ENCODE measurements around the gene PHC2. TPM values are rescaled to one million over a fixed set of nuclear protein-coding genes. Genes with fewer than 3 reads are reported as not detected.

PHC2 gene
- total RNA-seq, 1 donor from 2014 or later = 99.5 TPM

DNA sequence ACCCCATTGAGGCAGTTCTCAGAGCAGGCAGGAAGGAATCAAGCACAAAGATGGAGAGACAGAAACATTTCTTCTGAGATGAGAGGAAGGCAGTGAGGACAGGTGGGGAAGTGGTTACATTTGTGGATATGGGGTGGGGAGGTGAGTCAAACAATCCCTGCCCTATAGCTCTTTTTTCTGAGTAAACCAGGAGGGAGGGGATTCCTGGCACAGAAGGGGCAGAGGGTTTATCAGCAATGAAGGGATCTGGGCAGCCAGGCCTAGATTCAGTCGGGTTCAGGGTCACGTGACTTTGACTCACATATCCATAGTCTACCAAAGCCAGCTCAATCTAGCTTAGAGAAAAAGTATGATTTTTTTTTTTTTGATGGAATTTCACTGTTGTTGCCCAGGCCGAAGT, 15.7 kb upstream of the PHC2 start:
- Mint-ChIP-seq H3K4me1 (peaks cover 20% of the 10 kb centered on the region), H3K9me3 (no peaks in the 10 kb centered on the region), H3K36me3 (no peaks in the 10 kb centered on the region), H3K27ac (no peak overlapping the region), H3K4me3 (no peak overlapping the region), H3K27me3 (ENCODE audit: low read depth) (no peaks in the 10 kb centered on the region)
- no peak for DNase-seq (ENCODE audit: low spot score in 2 of 2, unreplicated experiment in 2 of 2)
- TF ChIP-seq, protein P1, sequence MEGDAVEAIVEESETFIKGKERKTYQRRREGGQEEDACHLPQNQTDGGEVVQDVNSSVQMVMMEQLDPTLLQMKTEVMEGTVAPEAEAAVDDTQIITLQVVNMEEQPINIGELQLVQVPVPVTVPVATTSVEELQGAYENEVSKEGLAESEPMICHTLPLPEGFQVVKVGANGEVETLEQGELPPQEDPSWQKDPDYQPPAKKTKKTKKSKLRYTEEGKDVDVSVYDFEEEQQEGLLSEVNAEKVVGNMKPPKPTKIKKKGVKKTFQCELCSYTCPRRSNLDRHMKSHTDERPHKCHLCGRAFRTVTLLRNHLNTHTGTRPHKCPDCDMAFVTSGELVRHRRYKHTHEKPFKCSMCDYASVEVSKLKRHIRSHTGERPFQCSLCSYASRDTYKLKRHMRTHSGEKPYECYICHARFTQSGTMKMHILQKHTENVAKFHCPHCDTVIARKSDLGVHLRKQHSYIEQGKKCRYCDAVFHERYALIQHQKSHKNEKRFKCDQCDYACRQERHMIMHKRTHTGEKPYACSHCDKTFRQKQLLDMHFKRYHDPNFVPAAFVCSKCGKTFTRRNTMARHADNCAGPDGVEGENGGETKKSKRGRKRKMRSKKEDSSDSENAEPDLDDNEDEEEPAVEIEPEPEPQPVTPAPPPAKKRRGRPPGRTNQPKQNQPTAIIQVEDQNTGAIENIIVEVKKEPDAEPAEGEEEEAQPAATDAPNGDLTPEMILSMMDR (IDR thresholded peaks at IDR 0.05; ENCODE audit: unreplicated experiment) = no peak

DNA sequence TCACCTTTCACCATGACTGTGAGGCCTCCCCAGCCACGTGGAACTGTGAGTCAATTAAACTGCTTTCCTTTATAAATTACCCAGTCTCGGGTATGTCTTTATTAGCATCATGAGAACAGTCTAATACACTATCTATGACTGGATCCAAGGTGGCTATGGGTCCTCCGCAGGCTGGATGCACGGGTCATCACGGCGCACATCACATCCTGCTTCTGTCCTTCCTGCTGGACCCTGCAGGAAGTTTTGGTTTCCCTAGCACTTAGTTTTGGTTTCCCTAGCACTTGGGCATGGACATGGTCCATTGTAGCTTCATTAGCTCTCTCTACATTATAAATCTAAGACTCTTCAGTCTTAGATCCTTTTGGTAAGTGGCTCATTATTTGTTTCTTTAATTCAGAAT, 14.2 kb upstream of the PHC2 start:
- Mint-ChIP-seq H3K9me3 (no peaks in the 10 kb centered on the region), H3K27ac (no peak overlapping the region)
- TF ChIP-seq, protein P1 (IDR thresholded peaks at IDR 0.05; ENCODE audit: unreplicated experiment) = no peak

DNA sequence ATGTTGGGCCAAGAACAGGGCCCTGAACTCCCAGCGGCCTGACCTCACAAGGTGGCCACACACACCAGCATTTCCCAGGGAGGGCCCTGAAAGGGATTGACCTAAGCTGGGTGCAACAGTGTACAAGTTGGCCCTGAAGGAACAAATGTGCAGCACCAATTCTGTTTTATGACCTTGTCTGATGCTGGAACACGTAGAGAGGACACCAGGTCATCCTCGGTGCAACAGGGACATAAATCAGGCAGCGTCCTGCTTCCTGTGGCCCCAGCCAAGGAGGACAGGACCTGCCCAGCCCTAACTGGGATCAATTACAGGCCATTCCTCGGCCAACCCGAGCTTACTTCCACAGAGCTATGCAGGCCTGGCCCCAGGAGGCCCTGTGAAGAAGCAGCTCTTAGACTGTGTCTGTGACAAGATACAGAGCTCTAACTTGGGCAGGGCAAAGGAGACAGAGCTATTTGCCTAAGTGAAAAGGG, 12.8 kb upstream of the PHC2 start:
- no peak for DNase-seq (ENCODE audit: low spot score in 2 of 2, unreplicated experiment in 2 of 2)
- H3K4me1 Mint-ChIP-seq = peaks cover 40% of the 10 kb centered on the region
- TF ChIP-seq, protein P1 (IDR thresholded peaks at IDR 0.05; ENCODE audit: unreplicated experiment) = no peak
- H3K27ac Mint-ChIP-seq = peak overlapping the region; percentile 70
- no peaks in the 10 kb centered on the region for H3K9me3 Mint-ChIP-seq
- no peaks in the 10 kb centered on the region for H3K36me3 Mint-ChIP-seq
- H3K4me3 Mint-ChIP-seq = no peak overlapping the region
- no peaks in the 10 kb centered on the region for H3K27me3 Mint-ChIP-seq (ENCODE audit: low read depth)

More for the DNA sequence above, 14.2 kb upstream of the PHC2 start:
- Mint-ChIP-seq H3K27me3 (ENCODE audit: low read depth) (no peaks in the 10 kb centered on the region), H3K36me3 (no peaks in the 10 kb centered on the region), H3K4me1 (peaks cover 26% of the 10 kb centered on the region), H3K4me3 (no peak overlapping the region)
- no peak for DNase-seq (ENCODE audit: low spot score in 2 of 2, unreplicated experiment in 2 of 2)

DNA sequence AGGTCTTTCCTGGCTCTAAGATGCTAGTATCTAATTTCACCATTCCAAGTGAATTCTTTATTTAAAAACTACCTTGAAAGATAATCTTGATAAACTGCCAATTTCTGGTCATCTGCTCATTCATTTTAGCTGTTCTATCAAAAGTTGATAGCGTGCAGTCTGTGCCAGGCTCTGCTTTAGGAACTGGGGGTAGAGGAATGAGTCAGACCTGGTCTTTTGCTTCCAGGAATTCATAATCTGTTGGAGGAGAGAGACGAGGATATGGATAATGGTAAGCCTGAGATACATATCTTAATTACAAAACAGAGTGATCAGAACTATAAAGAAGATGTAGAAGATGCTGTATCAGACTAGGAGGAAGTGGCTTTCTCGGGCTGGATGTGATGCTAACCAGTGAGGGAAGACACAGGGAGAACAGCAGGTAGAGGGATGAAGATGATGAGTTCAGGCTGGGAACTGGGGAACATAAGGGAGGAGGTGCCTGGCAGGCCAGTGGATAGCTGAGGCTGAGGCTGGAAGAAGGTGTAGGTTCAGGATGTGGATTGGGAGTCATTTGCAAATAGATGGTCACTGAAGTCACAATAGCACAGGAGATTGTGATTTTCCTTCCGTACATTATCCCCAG, 12.3 kb upstream of the PHC2 start:
- Mint-ChIP-seq H3K27ac (peak overlapping the region; percentile 70), H3K4me3 (no peak overlapping the region), H3K36me3 (no peaks in the 10 kb centered on the region), H3K4me1 (peaks cover 40% of the 10 kb centered on the region), H3K27me3 (ENCODE audit: low read depth) (no peaks in the 10 kb centered on the region), H3K9me3 (no peaks in the 10 kb centered on the region)
- DNase-seq (ENCODE audit: low spot score in 2 of 2, unreplicated experiment in 2 of 2) = no peak
- TF ChIP-seq, protein P1 (IDR thresholded peaks at IDR 0.05; ENCODE audit: unreplicated experiment) = no peak

DNA sequence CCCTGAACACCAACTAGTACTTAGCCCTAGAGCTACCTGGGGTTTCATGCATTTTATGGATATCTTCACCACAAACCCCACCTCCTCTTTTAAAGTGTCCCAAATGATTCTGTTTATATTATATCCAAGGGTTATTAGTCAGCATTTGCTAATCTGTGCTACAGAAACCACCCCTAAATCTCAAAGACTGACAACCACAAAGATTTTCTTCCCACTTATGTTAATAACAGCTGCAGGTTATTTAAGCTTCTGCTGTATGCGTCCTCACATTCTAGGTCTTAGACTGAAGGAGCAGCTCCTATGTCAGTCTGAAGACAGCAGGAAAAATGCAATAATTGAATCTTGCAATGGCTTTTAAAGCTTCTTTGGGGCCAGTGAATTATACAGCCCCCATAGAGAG, 11.2 kb upstream of the PHC2 start:
- no peak overlapping the region for H3K27ac Mint-ChIP-seq
- no peaks in the 10 kb centered on the region for H3K9me3 Mint-ChIP-seq
- TF ChIP-seq, protein P1 (IDR thresholded peaks at IDR 0.05; ENCODE audit: unreplicated experiment) = no peak
- no peak for DNase-seq (ENCODE audit: low spot score in 2 of 2, unreplicated experiment in 2 of 2)
- H3K36me3 Mint-ChIP-seq = no peaks in the 10 kb centered on the region
- peaks cover 43% of the 10 kb centered on the region for H3K4me1 Mint-ChIP-seq
- no peaks in the 10 kb centered on the region for H3K27me3 Mint-ChIP-seq (ENCODE audit: low read depth)
- no peak overlapping the region for H3K4me3 Mint-ChIP-seq

All from mesothelial cell of epicardium (in vitro differentiated cells).